Neural cell (in vitro differentiated cells): Measurements from ENCODE around the gene TEFM. TPM values are rescaled to one million over a fixed set of nuclear protein-coding genes. Genes with fewer than 3 reads are reported as not detected.
"Not testable (repeated sequence)": the region's sequence is repeated elsewhere in the genome, so short reads cannot be mapped to it uniquely, and the experiment has no call there.

Source experiments
- H2AFZ ChIP-seq: fragments of 200-600, 300-800 bp; sonication (generic), shearing (Covaris generic); 2 replicates; pipeline ENCODE4 v1.6.0; 2014; ENCODE audit warnings: low read depth, mild to moderate bottlenecking, antibody characterized with exemption, low read length, moderate library complexity
- H3F3A ChIP-seq: fragments of 200-600 bp; shearing (Covaris generic); 2 replicates; pipeline ENCODE4 v1.6.1; 2016; ENCODE audit warnings: mild to moderate bottlenecking, moderate library complexity, mixed read lengths, antibody characterized with exemption, low read length; ENCODE audit not compliant: insufficient read depth, poor library complexity, severe bottlenecking
- H3K27ac ChIP-seq: fragments of 200-600, 300-800 bp; sonication (generic), shearing (Covaris generic); 2 replicates; pipeline ENCODE4 v1.5.1; 2014; ENCODE audit warnings: mild to moderate bottlenecking, low read length, moderate library complexity
- H3K27me3 ChIP-seq: fragments of 300-800, 200-600 bp; sonication (generic), shearing (Covaris generic); 2 replicates; pipeline ENCODE4 v1.6.0; 2014; ENCODE audit warnings: mild to moderate bottlenecking, low read depth, low read length, moderate library complexity; ENCODE audit not compliant: insufficient read depth
- H3K36me3 ChIP-seq: fragments of 300-800, 200-600 bp; sonication (generic), shearing (Covaris generic); 2 replicates; pipeline ENCODE4 v1.5.1; 2014; ENCODE audit warnings: mild to moderate bottlenecking, antibody characterized with exemption, low read length, moderate library complexity; ENCODE audit not compliant: insufficient read depth
- H3K4me2 ChIP-seq: fragments of 300-800, 200-600 bp; sonication (generic), shearing (Covaris generic); 2 replicates; pipeline ENCODE4 v1.6.0; 2014; ENCODE audit warnings: mild to moderate bottlenecking, low read length
- H3K4me3 ChIP-seq: fragments of 300-800, 200-600 bp; sonication (generic), shearing (Covaris generic); 2 replicates; pipeline ENCODE4 v1.5.1; 2014; ENCODE audit warnings: mild to moderate bottlenecking, low read length, moderate library complexity
- H3K79me2 ChIP-seq: fragments of 200-600 bp; shearing (Covaris generic); replicated peaks from 2 replicates; pipeline ENCODE4 v1.6.0; 2014; ENCODE audit warnings: mild to moderate bottlenecking, low read length, moderate library complexity; ENCODE audit not compliant: insufficient read depth
- H3K9ac ChIP-seq: fragments of 300-800, 200-600 bp; sonication (generic), shearing (Covaris generic); 2 replicates; pipeline ENCODE4 v1.6.1; 2016; ENCODE audit warnings: mild to moderate bottlenecking, low read length, mixed read lengths
- H3K9me2 ChIP-seq: fragments of 200-600 bp; shearing (Covaris generic); 2 replicates; pipeline ENCODE4 v1.6.1; 2016; ENCODE audit warnings: mild to moderate bottlenecking, low read length, mixed read lengths; ENCODE audit not compliant: insufficient read depth
- H3K9me3 ChIP-seq: fragments of 200-600, 300-800 bp; sonication (generic), shearing (Covaris generic); 2 replicates; pipeline ENCODE4 v1.6.1; 2016; ENCODE audit warnings: mild to moderate bottlenecking, mixed run types, low read length, moderate library complexity, mixed read lengths
- H4K20me1 ChIP-seq: fragments of 200-600 bp; shearing (Covaris generic); 2 replicates; pipeline ENCODE4 v1.6.1; 2016; ENCODE audit warnings: mild to moderate bottlenecking, mixed run types; ENCODE audit not compliant: insufficient read depth
- EP300 ChIP-seq: fragments of 450-650 bp; conservative IDR thresholded peaks from 2 replicates; pipeline ENCODE4 v1.6.1; 2014; ENCODE audit warnings: antibody characterized with exemption, mild to moderate bottlenecking, moderate library complexity; ENCODE audit not compliant: poor library complexity, severe bottlenecking
- EZH2 ChIP-seq: fragments of 200-600, 300-800 bp; shearing (Covaris generic), sonication (generic); IDR thresholded peaks from 2 replicates; pipeline ENCODE4 v1.6.1; 2014; ENCODE audit warnings: antibody characterized with exemption, low read length, borderline replicate concordance, mild to moderate bottlenecking; ENCODE audit not compliant: insufficient read depth, poor library complexity, severe bottlenecking
- MXI1 ChIP-seq: fragments of 450-650 bp; conservative IDR thresholded peaks from 2 replicates; pipeline ENCODE4 v1.6.1; 2014; ENCODE audit warnings: antibody characterized with exemption, mild to moderate bottlenecking; ENCODE audit not compliant: poor library complexity, severe bottlenecking
- POLR2AphosphoS5 ChIP-seq: IDR thresholded peaks from 2 replicates; pipeline ENCODE4 v1.6.1; 2012
- RAD21 ChIP-seq: fragments of 450-650 bp; conservative IDR thresholded peaks from 2 replicates; pipeline ENCODE4 v1.6.1; 2014; ENCODE audit warnings: antibody characterized with exemption, mild to moderate bottlenecking, moderate library complexity
- SMC3 ChIP-seq: fragments of 450-650 bp; conservative IDR thresholded peaks from 2 replicates; pipeline ENCODE4 v1.6.1; 2014; ENCODE audit warnings: antibody characterized with exemption, mild to moderate bottlenecking, moderate library complexity; ENCODE audit not compliant: poor library complexity
- TAF1 ChIP-seq: IDR thresholded peaks from 2 replicates; pipeline ENCODE4 v1.6.1; 2012; ENCODE audit warnings: low read depth
- polyA plus RNA-seq: library from polyadenylated mRNA; depleted of rRNA; stranded (reverse); fragments of >200 nt; gene quantifications from 2 replicates; pipeline ENCODE4 v1.2.3, GENCODE V29; 2014
- TF ChIP-seq, protein P1 (sequence below): fragments of 450-650 bp; IDR thresholded peaks from 2 replicates; pipeline ENCODE4 v1.5.1; 2014; ENCODE audit warnings: antibody characterized with exemption, mild to moderate bottlenecking, moderate library complexity; ENCODE audit not compliant: poor library complexity, severe bottlenecking
- TF ChIP-seq, protein P2 (sequence below): IDR thresholded peaks from 2 replicates; pipeline ENCODE4 v1.6.1; 2012; ENCODE audit warnings: borderline replicate concordance

TEFM gene
- polyA plus RNA-seq, 1 donor from 2014 or later, result 15.2 TPM

DNA sequence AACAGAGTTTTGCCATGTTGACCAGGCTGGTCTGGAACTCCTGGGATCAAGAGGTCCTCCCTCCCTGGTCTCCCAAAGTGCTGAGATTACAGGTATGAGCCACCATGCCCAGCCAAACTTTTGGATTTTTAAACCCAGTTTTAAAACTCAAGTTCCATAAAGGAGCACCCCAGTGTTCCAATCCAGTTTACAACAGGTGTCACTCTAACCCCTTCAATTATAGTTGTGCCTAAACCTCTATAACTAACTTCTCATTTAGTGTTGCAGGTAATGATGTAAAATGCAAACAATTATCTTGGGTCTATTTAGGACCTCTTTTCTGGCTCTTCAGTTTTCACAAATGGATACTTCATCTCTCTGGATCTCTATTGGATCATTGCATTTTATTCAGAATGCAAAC, 7.9 kb upstream of the TEFM start:
- H3K27ac ChIP-seq, result no peak overlapping the region
- H3K9ac ChIP-seq, result no peak overlapping the region
- no peak for TF ChIP-seq EP300
- TF ChIP-seq POLR2AphosphoS5, result no peak
- TF ChIP-seq RAD21, result no peak
- TF ChIP-seq EZH2, result no peak
- no peaks in the 10 kb centered on the region for H3K36me3 ChIP-seq
- H3K79me2 ChIP-seq, result no peaks in the 10 kb centered on the region
- no peaks in the 10 kb centered on the region for H3K9me3 ChIP-seq
- no peak overlapping the region for H3K4me2 ChIP-seq
- H3F3A ChIP-seq, result no peaks in the 10 kb centered on the region
- no peaks in the 10 kb centered on the region for H3K9me2 ChIP-seq
- no peak overlapping the region for H2AFZ ChIP-seq
- no peak overlapping the region for H3K4me3 ChIP-seq
- H4K20me1 ChIP-seq, result no peaks in the 10 kb centered on the region
- no peaks in the 10 kb centered on the region for H3K27me3 ChIP-seq

DNA sequence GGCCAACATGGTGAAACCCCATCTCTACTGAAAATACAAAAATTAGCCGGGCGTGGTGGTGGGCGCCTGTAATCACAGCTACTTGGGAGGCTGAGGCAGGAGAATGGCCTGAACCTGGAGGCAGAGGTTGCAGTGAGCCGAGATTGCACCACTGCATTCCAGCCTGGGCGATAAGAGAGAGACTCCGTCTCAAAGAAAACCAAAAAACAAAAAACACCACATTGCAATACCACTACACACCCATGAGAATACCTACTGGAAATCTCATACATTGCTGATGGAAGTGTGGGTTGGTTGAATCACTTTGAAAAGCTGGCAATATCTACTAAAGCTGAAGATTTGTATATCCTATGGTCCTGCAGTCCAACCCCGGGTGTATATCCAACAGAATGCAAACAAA, 4.1 kb upstream of the TEFM start:
- H3K27me3 ChIP-seq, H3K9ac ChIP-seq, H3K79me2 ChIP-seq, H3K4me3 ChIP-seq, H3F3A ChIP-seq, H3K4me2 ChIP-seq, H3K9me2 ChIP-seq, H3K9me3 ChIP-seq, H4K20me1 ChIP-seq, H3K27ac ChIP-seq, H3K36me3 ChIP-seq, H2AFZ ChIP-seq: not testable (repeated sequence)

DNA sequence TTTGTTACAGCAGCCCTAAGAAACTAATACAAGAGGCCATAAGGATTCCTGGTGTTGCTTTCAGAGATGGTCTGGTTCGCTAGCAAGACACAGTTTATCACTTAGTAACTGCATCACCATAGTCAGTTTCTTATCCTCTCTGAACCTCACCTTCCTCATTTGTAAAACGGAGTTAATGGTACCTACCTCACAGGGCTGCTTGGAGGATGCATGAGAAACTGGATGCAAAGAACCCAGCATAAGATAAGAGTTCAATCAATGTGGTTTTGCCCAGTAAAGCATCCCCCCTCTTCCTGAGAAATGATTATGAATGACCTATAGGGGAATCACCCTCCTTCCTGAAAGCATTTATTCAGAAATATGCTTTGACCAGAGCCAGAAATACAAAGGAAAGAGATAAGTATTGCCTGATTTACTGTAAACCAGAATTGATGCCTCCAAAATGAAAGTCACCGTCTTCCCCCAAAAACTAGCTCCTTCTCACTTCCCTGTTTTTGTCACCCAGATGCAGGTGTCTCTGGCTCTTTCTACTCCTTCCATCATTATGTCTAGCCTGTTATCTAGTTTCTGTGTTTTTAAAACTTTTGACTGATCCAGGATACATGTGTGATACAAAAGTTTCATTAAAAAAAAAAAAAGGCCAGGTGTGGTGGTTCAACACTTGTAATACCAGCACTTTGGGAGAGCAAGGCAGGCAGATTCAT, 2.8 kb upstream of the TEFM start:
- H3K79me2 ChIP-seq, result peaks cover 6% of the 10 kb centered on the region
- H3K36me3 ChIP-seq, result no peaks in the 10 kb centered on the region
- no peak overlapping the region for H3K4me3 ChIP-seq
- no peaks in the 10 kb centered on the region for H3K9me3 ChIP-seq
- no peaks in the 10 kb centered on the region for H3K9me2 ChIP-seq
- TF ChIP-seq SMC3 (no peak), EP300 (no peak), EZH2 (no peak), POLR2AphosphoS5 (no peak), MXI1 (no peak), TAF1 (no peak), RAD21 (no peak)
- TF ChIP-seq, protein P1, sequence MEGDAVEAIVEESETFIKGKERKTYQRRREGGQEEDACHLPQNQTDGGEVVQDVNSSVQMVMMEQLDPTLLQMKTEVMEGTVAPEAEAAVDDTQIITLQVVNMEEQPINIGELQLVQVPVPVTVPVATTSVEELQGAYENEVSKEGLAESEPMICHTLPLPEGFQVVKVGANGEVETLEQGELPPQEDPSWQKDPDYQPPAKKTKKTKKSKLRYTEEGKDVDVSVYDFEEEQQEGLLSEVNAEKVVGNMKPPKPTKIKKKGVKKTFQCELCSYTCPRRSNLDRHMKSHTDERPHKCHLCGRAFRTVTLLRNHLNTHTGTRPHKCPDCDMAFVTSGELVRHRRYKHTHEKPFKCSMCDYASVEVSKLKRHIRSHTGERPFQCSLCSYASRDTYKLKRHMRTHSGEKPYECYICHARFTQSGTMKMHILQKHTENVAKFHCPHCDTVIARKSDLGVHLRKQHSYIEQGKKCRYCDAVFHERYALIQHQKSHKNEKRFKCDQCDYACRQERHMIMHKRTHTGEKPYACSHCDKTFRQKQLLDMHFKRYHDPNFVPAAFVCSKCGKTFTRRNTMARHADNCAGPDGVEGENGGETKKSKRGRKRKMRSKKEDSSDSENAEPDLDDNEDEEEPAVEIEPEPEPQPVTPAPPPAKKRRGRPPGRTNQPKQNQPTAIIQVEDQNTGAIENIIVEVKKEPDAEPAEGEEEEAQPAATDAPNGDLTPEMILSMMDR, result no peak
- TF ChIP-seq, protein P2, sequence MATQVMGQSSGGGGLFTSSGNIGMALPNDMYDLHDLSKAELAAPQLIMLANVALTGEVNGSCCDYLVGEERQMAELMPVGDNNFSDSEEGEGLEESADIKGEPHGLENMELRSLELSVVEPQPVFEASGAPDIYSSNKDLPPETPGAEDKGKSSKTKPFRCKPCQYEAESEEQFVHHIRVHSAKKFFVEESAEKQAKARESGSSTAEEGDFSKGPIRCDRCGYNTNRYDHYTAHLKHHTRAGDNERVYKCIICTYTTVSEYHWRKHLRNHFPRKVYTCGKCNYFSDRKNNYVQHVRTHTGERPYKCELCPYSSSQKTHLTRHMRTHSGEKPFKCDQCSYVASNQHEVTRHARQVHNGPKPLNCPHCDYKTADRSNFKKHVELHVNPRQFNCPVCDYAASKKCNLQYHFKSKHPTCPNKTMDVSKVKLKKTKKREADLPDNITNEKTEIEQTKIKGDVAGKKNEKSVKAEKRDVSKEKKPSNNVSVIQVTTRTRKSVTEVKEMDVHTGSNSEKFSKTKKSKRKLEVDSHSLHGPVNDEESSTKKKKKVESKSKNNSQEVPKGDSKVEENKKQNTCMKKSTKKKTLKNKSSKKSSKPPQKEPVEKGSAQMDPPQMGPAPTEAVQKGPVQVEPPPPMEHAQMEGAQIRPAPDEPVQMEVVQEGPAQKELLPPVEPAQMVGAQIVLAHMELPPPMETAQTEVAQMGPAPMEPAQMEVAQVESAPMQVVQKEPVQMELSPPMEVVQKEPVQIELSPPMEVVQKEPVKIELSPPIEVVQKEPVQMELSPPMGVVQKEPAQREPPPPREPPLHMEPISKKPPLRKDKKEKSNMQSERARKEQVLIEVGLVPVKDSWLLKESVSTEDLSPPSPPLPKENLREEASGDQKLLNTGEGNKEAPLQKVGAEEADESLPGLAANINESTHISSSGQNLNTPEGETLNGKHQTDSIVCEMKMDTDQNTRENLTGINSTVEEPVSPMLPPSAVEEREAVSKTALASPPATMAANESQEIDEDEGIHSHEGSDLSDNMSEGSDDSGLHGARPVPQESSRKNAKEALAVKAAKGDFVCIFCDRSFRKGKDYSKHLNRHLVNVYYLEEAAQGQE, result no peak
- no peak overlapping the region for H3K4me2 ChIP-seq
- H4K20me1 ChIP-seq, result no peaks in the 10 kb centered on the region
- no peaks in the 10 kb centered on the region for H3F3A ChIP-seq
- H2AFZ ChIP-seq, result no peak overlapping the region
- H3K9ac ChIP-seq, result no peak overlapping the region
- no peaks in the 10 kb centered on the region for H3K27me3 ChIP-seq
- no peak overlapping the region for H3K27ac ChIP-seq
